ENCODE data around the gene TTC23L. TPM values are rescaled to one million over a fixed set of nuclear protein-coding genes. Genes with fewer than 3 reads are reported as not detected.

The TTC23L gene, protein sequence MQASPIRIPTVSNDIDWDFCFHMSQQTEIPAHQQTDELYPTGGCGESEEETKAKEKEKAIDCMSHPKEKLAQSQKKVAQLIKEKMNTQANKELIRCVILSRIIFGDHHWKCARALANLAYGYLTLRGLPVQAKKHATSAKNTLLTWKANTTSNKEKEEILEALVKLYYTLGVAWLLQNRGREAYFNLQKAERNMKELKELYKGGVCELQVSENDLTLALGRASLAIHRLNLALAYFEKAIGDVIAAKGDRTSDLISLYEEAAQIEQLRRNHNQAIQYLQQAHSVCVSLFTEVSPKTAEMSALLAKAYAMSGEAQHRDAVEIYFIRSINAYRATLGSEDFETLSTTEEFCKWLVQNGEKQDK
- not detected for total RNA-seq

DNA sequence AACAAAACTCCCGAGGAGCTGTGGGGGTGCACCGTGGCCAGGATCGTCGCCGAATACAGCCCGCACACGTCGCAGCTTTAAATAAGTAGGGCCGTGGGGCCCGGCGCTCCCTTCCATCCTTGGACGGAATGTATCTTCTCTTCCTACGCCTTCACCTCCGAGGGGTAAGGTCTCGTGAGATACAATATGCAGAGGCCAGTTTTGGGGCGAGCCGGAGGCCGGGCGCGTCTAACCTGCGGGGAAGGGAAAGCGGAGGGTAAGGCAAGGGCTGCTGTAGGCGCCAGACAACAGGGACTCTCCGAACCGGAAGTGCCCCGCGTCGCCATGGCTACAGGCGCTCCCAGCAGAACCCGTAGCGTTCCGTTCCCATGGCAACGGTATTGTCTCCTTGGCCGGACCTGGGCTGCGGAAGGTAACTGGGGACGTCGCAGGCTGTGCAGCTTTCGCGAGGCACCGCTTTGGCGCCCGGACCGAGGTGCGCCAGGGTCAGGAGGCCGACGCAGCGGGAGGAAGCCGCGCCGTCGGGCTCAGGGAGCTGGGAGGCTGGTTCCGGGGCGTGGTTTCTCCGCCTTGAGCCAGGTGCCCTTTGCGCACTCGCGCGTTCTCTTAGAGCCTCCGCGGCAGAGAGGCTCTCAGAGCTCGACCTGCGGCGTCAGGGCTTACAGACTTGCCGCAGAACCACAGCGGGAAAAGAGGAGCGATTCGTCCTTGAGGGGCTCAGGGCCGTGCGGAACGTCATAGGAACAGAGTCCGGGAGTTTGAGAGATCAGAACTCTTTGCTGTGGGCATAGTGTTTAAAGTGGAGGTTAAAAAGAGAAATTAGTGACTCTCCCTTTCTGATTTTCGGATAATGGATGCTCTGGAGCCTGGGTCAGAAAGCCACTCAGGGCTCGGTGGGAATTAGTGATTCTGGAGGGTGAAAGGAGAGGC is at the start of gene TTC23L:
TTC23L (plus strand) TSS at position 380 of the 930 bp plus-strand sequence. CDS start 1,508 bp downstream, outside the sequence.
- peak within 1 kb of the TSS; percentile 86 to 92 (median 90) for H3K4me3 ChIP-seq (ENCODE audit: low read length in 3 of 3)
- H3K9me3 ChIP-seq (ENCODE audit: control insufficient read depth in 3 of 3, low read length in 3 of 3), result no peaks in the 10 kb centered on the region
- H3K36me3 ChIP-seq (ENCODE audit: control insufficient read depth in 3 of 3, insufficient read depth in 3 of 3, low read length in 3 of 3), result no peaks in the 10 kb centered on the region
- peaks cover 0 to 6% (median 0%) of the 10 kb centered on the region in 3 donors for H3K27me3 ChIP-seq (ENCODE audit: control insufficient read depth in 3 of 3, insufficient read depth in 3 of 3, low read length in 3 of 3)
- H3K9ac ChIP-seq (ENCODE audit: low read depth in 1 of 3, low read length in 3 of 3), result peak within 1 kb of the TSS; percentile 15 to 66 (median 66)
- H3K27ac ChIP-seq (ENCODE audit: low read depth, low read length), result no peak within 1 kb of the TSS
- H3K4me1 ChIP-seq (ENCODE audit: control insufficient read depth in 3 of 3, insufficient read depth in 3 of 3, low read length in 3 of 3), result peaks cover 0 to 5% (median 5%) of the 10 kb centered on the region in 3 donors

DNA sequence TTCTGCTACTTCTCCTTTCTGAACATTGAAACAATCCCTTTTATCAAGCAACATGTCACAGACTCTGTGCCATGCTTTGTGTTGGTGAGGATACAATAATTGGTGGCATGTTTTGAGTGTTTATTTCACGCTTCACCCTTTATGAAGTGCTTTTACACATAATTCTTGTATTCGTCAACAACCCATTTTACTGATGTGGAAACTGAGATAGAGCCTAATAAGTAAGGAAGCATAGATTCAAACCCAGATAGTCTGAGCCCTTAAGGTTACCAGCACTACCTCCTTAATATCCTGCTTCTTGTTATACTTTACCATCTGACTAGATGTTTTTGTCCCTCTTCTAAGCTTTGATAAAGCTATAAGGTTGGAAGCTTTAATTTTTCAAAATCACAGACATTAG is 49.3 kb upstream of the TTC23L start:
- H3K4me3 ChIP-seq (ENCODE audit: low read length in 3 of 3), result no peak overlapping the region
- peak overlapping the region; percentile 25 for H3K27ac ChIP-seq (ENCODE audit: low read depth, low read length)
- no peaks in the 10 kb centered on the region for H3K27me3 ChIP-seq (ENCODE audit: control insufficient read depth in 3 of 3, insufficient read depth in 3 of 3, low read length in 3 of 3)

DNA sequence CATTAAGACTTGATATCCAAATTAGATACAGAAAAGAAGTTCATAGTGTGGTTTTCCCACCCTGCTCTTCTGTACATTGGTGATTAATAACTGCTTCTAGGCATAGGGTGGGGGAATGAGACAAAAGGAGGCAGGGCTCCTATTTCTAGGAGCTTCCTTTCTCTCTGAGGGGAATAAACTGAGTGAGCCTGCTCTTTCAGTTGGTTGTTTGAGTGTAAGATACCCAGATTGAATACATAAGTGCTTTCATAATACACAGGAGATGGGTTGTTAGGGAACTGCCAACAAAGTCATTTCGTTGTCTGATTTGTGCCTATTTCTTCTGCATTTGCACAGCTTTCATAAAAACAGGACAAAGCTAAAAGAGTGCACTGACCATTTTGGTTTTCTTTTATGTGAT is 48.9 kb upstream of the TTC23L start:
- no peak overlapping the region for H3K9ac ChIP-seq (ENCODE audit: low read depth in 1 of 3, low read length in 3 of 3)
- no peaks in the 10 kb centered on the region for H3K4me1 ChIP-seq (ENCODE audit: control insufficient read depth in 3 of 3, insufficient read depth in 3 of 3, low read length in 3 of 3)
- H3K9me3 ChIP-seq (ENCODE audit: control insufficient read depth in 3 of 3, low read length in 3 of 3), result no peaks in the 10 kb centered on the region
- no peaks in the 10 kb centered on the region for H3K36me3 ChIP-seq (ENCODE audit: control insufficient read depth in 3 of 3, insufficient read depth in 3 of 3, low read length in 3 of 3)
- no peaks in the 10 kb centered on the region for H3K27me3 ChIP-seq (ENCODE audit: control insufficient read depth in 3 of 3, insufficient read depth in 3 of 3, low read length in 3 of 3)
- no peak overlapping the region for H3K27ac ChIP-seq (ENCODE audit: low read depth, low read length)
- H3K4me3 ChIP-seq (ENCODE audit: low read length in 3 of 3), result no peak overlapping the region

More for the DNA sequence above, 49.3 kb upstream of the TTC23L start:
- Histone ChIP-seq H3K9ac (ENCODE audit: low read depth in 1 of 3, low read length in 3 of 3) (no peak overlapping the region), H3K36me3 (ENCODE audit: control insufficient read depth in 3 of 3, insufficient read depth in 3 of 3, low read length in 3 of 3) (no peaks in the 10 kb centered on the region), H3K9me3 (ENCODE audit: control insufficient read depth in 3 of 3, low read length in 3 of 3) (no peaks in the 10 kb centered on the region), H3K4me1 (ENCODE audit: control insufficient read depth in 3 of 3, insufficient read depth in 3 of 3, low read length in 3 of 3) (no peaks in the 10 kb centered on the region)

DNA sequence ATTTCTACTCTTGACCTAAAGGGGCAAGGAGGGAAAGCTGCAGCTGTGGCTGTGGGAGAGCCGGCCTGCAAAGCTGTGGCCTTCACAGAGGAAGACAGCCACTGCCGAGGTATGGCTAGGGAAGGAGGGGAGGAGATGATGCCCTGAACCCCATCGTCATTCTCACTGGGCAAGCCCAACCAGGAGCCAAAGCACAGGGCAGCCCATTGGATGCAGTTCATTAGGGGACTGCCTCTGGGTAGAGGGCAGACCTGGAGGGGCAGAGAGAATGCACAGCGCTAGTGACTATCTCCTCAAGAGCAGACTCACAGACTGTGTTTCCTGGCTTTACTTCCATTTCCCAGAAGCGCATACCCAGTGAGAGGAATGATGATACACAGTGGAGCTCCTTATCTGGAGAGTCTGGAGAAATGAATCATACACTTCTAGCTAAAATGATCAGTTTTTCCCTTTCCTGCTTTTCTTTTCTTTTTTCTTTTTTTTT is 47.2 kb upstream of the TTC23L start:
- H3K9me3 ChIP-seq (ENCODE audit: control insufficient read depth in 3 of 3, low read length in 3 of 3), result no peaks in the 10 kb centered on the region

DNA sequence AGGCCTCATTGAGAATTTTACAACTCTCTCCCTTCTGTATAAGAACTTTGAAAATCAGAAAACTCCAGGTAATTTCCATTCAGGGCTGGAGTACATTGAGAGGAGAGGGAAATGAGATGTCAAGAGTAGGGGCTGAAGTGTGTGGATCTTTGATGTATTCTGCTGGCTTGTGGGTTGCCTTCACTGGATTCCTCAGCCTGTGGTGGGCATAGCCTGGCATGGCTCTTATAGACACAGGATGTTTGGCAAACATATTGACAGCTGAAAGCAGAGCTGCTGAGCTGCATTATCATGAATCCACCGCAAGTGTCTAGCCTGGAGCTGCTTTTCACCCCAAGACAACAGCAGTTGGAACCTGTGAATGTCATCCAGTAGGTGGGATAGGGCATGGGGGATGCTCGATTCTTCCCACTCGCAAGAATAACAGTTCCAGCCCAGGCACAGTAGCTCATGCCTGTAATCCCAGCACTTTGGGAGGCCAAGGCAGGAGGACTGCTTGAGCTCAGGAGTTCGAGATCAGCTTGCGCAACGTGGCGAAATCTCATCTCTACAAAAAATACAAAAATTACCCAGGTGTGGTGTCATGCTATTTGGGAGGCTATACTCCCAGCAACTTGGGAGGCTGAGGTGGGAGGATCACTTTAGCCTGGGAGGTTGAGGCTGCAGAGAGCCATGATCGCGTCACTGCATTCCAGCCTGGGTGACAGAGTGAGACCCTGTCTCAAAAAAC is 36.0 kb upstream of the TTC23L start:
- Histone ChIP-seq H3K36me3 (ENCODE audit: control insufficient read depth in 3 of 3, insufficient read depth in 3 of 3, low read length in 3 of 3) (peaks cover 0 to 4% (median 2%) of the 10 kb centered on the region in 3 donors), H3K4me3 (ENCODE audit: low read length in 3 of 3) (no peak overlapping the region), H3K27me3 (ENCODE audit: control insufficient read depth in 3 of 3, insufficient read depth in 3 of 3, low read length in 3 of 3) (no peaks in the 10 kb centered on the region), H3K4me1 (ENCODE audit: control insufficient read depth in 3 of 3, insufficient read depth in 3 of 3, low read length in 3 of 3) (no peaks in the 10 kb centered on the region), H3K9me3 (ENCODE audit: control insufficient read depth in 3 of 3, low read length in 3 of 3) (no peaks in the 10 kb centered on the region), H3K9ac (ENCODE audit: low read depth in 1 of 3, low read length in 3 of 3) (no peak overlapping the region), H3K27ac (ENCODE audit: low read depth, low read length) (no peak overlapping the region)

More for the DNA sequence above, 47.2 kb upstream of the TTC23L start:
- H3K36me3 ChIP-seq (ENCODE audit: control insufficient read depth in 3 of 3, insufficient read depth in 3 of 3, low read length in 3 of 3), result no peaks in the 10 kb centered on the region
- H3K4me3 ChIP-seq (ENCODE audit: low read length in 3 of 3), result no peak overlapping the region
- H3K4me1 ChIP-seq (ENCODE audit: control insufficient read depth in 3 of 3, insufficient read depth in 3 of 3, low read length in 3 of 3), result no peaks in the 10 kb centered on the region
- H3K27ac ChIP-seq (ENCODE audit: low read depth, low read length), result no peak overlapping the region
- no peaks in the 10 kb centered on the region for H3K27me3 ChIP-seq (ENCODE audit: control insufficient read depth in 3 of 3, insufficient read depth in 3 of 3, low read length in 3 of 3)
- H3K9ac ChIP-seq (ENCODE audit: low read depth in 1 of 3, low read length in 3 of 3), result no peak overlapping the region

DNA sequence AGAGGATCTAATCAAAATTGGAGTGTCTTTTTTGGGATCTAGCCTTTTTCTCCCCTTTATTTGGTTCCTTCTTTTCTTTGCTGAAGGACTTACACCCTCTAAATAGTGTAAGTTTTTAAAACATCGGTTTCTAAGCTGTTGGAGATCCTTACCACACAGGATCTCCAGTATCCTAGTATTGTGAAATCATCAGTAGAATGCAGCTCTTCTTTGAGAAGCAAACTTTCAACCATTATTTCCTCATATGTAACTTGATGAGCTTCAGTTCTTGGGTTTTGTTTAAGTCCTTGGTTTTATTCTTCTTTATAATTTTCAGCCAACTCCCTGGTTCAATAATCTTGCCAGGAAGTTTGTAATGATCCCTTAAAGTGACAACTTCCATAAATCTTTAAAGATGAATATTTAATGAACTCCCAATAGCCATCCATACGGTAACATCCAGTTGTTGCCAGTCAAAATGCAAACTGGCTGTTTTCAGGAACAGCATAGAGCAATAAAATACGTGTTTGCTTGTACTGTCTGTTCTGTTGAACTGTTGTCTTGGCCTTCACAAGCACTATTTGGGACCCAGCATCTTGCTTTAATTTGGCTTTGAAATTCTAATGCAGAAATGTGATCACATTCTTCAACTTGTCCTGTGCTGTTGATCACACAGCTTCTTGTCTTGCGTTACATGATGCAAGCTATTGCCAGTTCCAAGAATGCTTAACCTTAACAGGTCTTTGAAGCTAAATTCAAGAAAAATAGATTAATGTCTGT is 34.8 kb upstream of the TTC23L start:
- no peaks in the 10 kb centered on the region for H3K27me3 ChIP-seq (ENCODE audit: control insufficient read depth in 3 of 3, insufficient read depth in 3 of 3, low read length in 3 of 3)
- no peak overlapping the region for H3K4me3 ChIP-seq (ENCODE audit: low read length in 3 of 3)
- no peaks in the 10 kb centered on the region for H3K9me3 ChIP-seq (ENCODE audit: control insufficient read depth in 3 of 3, low read length in 3 of 3)
- no peaks in the 10 kb centered on the region for H3K4me1 ChIP-seq (ENCODE audit: control insufficient read depth in 3 of 3, insufficient read depth in 3 of 3, low read length in 3 of 3)
- H3K36me3 ChIP-seq (ENCODE audit: control insufficient read depth in 3 of 3, insufficient read depth in 3 of 3, low read length in 3 of 3), result no peaks in the 10 kb centered on the region
- H3K27ac ChIP-seq (ENCODE audit: low read depth, low read length), result no peak overlapping the region
- H3K9ac ChIP-seq (ENCODE audit: low read depth in 1 of 3, low read length in 3 of 3), result no peak overlapping the region

DNA sequence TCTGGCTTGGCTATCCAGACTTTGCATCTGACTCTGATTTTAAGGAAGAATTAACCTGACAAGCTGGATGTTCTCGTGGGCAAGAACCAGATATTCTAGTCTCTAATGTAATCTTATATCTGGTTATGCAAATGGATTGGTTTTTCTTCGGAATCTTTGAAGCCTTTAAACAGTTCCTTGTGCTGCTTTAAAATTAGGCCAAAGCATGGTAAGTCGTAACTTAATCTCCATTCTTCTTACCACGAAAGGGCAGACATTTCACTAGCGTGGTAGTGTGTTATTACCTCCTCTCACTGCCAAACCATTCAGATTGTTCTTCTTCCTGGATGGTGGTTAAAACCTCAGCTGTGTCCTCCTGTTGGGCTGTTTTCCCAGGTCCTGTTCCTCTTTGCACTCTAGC is 34.1 kb upstream of the TTC23L start:
- H3K9me3 ChIP-seq (ENCODE audit: control insufficient read depth in 3 of 3, low read length in 3 of 3), result no peaks in the 10 kb centered on the region
- H3K27me3 ChIP-seq (ENCODE audit: control insufficient read depth in 3 of 3, insufficient read depth in 3 of 3, low read length in 3 of 3), result no peaks in the 10 kb centered on the region
- no peaks in the 10 kb centered on the region for H3K36me3 ChIP-seq (ENCODE audit: control insufficient read depth in 3 of 3, insufficient read depth in 3 of 3, low read length in 3 of 3)
- H3K4me3 ChIP-seq (ENCODE audit: low read length in 3 of 3), result no peak overlapping the region
- no peak overlapping the region for H3K27ac ChIP-seq (ENCODE audit: low read depth, low read length)
- no peak overlapping the region for H3K9ac ChIP-seq (ENCODE audit: low read depth in 1 of 3, low read length in 3 of 3)
- no peaks in the 10 kb centered on the region for H3K4me1 ChIP-seq (ENCODE audit: control insufficient read depth in 3 of 3, insufficient read depth in 3 of 3, low read length in 3 of 3)

DNA sequence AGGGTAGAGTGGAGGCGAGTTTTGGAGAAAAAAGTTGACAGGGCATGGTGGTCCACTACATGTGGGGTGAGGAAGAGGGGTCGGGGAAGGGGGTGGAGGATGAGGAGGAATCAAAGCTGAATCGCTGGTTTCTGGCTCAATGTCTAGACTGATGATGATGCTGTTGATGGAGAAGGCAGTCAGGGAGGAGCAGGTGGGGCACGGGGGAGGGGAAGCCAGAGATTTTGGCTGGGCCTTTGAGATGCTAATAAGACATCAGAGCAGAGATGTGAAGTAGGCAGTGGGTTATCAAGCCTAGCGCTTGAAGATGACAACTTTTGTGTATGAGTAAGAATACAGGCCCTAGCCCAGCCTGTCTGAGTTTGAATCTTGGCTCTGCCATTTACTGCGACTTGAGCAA is 32.4 kb upstream of the TTC23L start:
- Histone ChIP-seq H3K9ac (ENCODE audit: low read depth in 1 of 3, low read length in 3 of 3) (no peak overlapping the region), H3K4me1 (ENCODE audit: control insufficient read depth in 3 of 3, insufficient read depth in 3 of 3, low read length in 3 of 3) (no peaks in the 10 kb centered on the region), H3K27ac (ENCODE audit: low read depth, low read length) (no peak overlapping the region), H3K27me3 (ENCODE audit: control insufficient read depth in 3 of 3, insufficient read depth in 3 of 3, low read length in 3 of 3) (no peaks in the 10 kb centered on the region), H3K36me3 (ENCODE audit: control insufficient read depth in 3 of 3, insufficient read depth in 3 of 3, low read length in 3 of 3) (peaks cover 0 to 2% (median 0%) of the 10 kb centered on the region in 3 donors), H3K4me3 (ENCODE audit: low read length in 3 of 3) (no peak overlapping the region), H3K9me3 (ENCODE audit: control insufficient read depth in 3 of 3, low read length in 3 of 3) (no peaks in the 10 kb centered on the region)

DNA sequence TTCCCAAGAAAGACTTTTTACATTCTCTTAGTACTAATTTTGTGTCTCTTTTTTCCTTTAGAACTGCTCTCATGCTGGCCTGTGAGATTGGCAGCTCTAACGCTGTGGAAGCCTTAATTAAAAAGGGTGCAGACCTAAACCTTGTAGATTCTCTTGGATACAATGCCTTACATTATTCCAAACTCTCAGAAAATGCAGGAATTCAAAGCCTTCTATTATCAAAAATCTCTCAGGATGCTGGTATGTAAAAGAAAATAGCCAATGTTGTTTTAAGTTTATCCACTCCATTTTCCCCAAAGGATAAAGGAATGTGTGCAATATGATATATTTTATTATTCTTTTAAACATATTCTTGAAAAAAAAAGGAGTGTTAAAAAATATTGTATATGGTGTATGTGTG is 27.3 kb upstream of the TTC23L start:
- Histone ChIP-seq H3K36me3 (ENCODE audit: control insufficient read depth in 3 of 3, insufficient read depth in 3 of 3, low read length in 3 of 3) (peaks cover 0 to 2% (median 0%) of the 10 kb centered on the region in 3 donors), H3K4me3 (ENCODE audit: low read length in 3 of 3) (no peak overlapping the region), H3K27me3 (ENCODE audit: control insufficient read depth in 3 of 3, insufficient read depth in 3 of 3, low read length in 3 of 3) (no peaks in the 10 kb centered on the region), H3K27ac (ENCODE audit: low read depth, low read length) (no peak overlapping the region), H3K9me3 (ENCODE audit: control insufficient read depth in 3 of 3, low read length in 3 of 3) (no peaks in the 10 kb centered on the region), H3K4me1 (ENCODE audit: control insufficient read depth in 3 of 3, insufficient read depth in 3 of 3, low read length in 3 of 3) (no peaks in the 10 kb centered on the region), H3K9ac (ENCODE audit: low read depth in 1 of 3, low read length in 3 of 3) (no peak overlapping the region)

Data from skeletal muscle tissue (tissue), 4 donors.